Mesothelial cell of epicardium (in vitro differentiated cells): ENCODE data around the gene ST8SIA6. TPM values are rescaled to one million over a fixed set of nuclear protein-coding genes. Genes with fewer than 3 reads are reported as not detected.

ENCODE experiments used
- DNase-seq, 2 experiments: peaks; one replicate each; pipeline ENCODE4 v3.0.0; 2021; ENCODE audit warnings: low spot score in 2 of 2; ENCODE audit not compliant: unreplicated experiment in 2 of 2
- H3K27ac Mint-ChIP-seq: 2 replicates; pipeline ENCODE4 v1.8.0; 2021; ENCODE audit warnings: mixed read lengths
- H3K27me3 Mint-ChIP-seq: 2 replicates; pipeline ENCODE4 v1.8.0; 2021; ENCODE audit warnings: low read depth, mixed read lengths
- H3K36me3 Mint-ChIP-seq: 2 replicates; pipeline ENCODE4 v1.8.0; 2021; ENCODE audit warnings: mixed read lengths
- H3K4me1 Mint-ChIP-seq: 2 replicates; pipeline ENCODE4 v1.8.0; 2021; ENCODE audit warnings: mixed read lengths
- H3K4me3 Mint-ChIP-seq: 2 replicates; pipeline ENCODE4 v1.8.0; 2021; ENCODE audit warnings: mild to moderate bottlenecking, moderate library complexity, mixed read lengths
- H3K9me3 Mint-ChIP-seq: 2 replicates; pipeline ENCODE4 v1.8.0; 2021; ENCODE audit warnings: mixed read lengths
- total RNA-seq: library from RNA; stranded (reverse); gene quantifications from 3 replicates; pipeline ENCODE4 v1.2.1, GENCODE V29; 2021
- TF ChIP-seq, protein P1 (sequence below): fragments of 200-600 bp; sonication (generic); IDR thresholded peaks from one replicate; pipeline ENCODE4 v1.5.0; 2021; ENCODE audit warnings: antibody characterized with exemption; ENCODE audit not compliant: unreplicated experiment

ST8SIA6 gene
- total RNA-seq, 1 donor from 2014 or later, result 1.4 TPM

DNA sequence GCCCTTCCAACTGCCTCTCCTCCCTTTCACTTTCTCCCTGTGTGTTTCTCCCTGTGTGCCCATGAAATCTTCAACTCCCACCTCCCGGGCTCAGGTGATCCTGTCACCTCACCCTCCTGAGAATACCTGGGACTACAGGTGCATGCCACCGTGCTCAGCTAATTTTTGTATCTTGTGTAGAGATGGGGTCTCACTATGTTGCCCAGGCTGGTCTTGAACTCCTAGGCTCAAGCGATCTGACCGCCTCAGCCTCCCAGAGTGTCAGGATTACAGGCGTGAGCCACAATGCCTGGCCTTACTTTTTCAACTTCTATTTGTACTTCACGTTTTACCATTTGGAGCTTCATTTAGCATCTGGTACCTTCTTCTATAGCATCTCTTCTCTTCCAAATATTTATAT lies 24.9 kb downstream of the ST8SIA6 start:
- TF ChIP-seq, protein P1, sequence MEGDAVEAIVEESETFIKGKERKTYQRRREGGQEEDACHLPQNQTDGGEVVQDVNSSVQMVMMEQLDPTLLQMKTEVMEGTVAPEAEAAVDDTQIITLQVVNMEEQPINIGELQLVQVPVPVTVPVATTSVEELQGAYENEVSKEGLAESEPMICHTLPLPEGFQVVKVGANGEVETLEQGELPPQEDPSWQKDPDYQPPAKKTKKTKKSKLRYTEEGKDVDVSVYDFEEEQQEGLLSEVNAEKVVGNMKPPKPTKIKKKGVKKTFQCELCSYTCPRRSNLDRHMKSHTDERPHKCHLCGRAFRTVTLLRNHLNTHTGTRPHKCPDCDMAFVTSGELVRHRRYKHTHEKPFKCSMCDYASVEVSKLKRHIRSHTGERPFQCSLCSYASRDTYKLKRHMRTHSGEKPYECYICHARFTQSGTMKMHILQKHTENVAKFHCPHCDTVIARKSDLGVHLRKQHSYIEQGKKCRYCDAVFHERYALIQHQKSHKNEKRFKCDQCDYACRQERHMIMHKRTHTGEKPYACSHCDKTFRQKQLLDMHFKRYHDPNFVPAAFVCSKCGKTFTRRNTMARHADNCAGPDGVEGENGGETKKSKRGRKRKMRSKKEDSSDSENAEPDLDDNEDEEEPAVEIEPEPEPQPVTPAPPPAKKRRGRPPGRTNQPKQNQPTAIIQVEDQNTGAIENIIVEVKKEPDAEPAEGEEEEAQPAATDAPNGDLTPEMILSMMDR, result no peak
- H3K4me1 Mint-ChIP-seq, result peaks cover 26% of the 10 kb centered on the region
- no peak for DNase-seq

DNA sequence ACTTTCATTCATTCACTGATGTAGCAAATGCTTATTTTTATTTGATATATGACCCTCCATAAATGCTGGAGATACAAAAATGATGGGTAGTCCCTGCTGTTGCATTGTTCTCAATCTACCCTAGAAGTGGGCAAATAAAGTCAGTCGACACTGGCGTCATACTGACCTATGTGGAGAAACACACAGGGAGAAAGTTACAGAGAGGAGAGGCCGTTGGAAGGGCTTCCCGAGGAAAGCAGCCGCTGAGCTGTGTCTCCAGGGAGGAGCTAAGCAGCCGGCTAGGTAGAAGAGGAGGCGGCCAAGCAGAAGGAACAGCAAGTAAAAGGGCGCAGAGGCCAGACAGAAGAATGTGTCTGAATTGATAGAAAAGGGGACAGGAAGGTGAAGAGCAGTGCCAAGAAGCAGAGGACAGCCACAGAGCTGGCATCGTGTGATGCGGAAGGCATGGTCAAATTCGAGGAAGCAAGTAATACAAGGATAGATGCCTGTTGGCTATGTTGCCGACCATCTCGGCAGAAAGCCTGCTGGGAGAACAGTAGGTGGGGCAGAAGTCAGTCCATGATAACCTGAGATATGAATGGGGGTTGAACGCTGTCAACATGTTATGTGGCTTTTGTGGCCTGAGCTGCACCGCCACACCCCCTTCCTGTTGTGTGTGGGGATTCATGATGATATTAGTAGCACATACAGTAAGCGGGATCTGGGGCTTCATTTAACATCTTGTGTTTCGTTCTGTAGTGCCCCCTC lies 25.9 kb downstream of the ST8SIA6 start:
- peaks cover 26% of the 10 kb centered on the region for H3K4me1 Mint-ChIP-seq
- no peaks in the 10 kb centered on the region for H3K9me3 Mint-ChIP-seq
- H3K27ac Mint-ChIP-seq, result no peak overlapping the region
- H3K36me3 Mint-ChIP-seq, result no peaks in the 10 kb centered on the region
- peaks cover 11% of the 10 kb centered on the region for H3K27me3 Mint-ChIP-seq
- no peak for DNase-seq
- no peak overlapping the region for H3K4me3 Mint-ChIP-seq
- TF ChIP-seq, protein P1, result no peak

More for the DNA sequence above, 24.9 kb downstream of the ST8SIA6 start:
- Mint-ChIP-seq H3K27ac (no peak overlapping the region), H3K4me3 (no peak overlapping the region), H3K9me3 (no peaks in the 10 kb centered on the region), H3K27me3 (peaks cover 17% of the 10 kb centered on the region), H3K36me3 (no peaks in the 10 kb centered on the region)

DNA sequence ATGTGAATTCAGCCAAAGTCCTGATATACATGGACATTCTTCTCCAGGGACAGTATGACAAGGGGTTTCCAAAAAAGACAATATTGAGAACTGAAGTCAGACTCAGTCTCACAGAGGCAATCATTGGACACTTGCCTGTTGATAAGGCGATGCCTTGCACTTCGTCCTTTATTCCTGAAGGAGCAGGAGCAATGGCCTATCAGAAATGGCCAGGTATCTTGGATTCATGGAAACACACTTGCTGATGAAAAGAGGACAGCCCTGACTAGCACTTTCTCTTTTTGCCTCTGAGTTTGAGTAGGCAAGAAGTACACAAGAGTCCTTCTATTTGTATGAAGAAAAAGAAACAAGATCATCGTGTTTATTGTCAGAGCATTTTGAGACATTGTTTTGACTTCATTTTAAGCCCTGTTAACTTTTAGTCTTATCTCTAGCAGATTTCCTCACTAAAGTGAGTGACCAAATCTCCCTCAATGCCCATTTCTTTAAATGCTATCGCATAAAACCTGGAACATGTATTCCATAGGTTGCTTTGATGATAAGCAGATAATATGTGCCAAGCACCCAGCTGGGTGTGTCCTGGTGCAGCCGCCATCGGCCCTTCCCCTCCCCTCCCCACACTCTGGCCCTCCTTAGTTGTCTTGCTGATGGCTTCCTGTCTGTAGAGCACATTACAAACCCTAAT lies 26.6 kb downstream of the ST8SIA6 start:
- no peaks in the 10 kb centered on the region for H3K9me3 Mint-ChIP-seq
- peaks cover 26% of the 10 kb centered on the region for H3K4me1 Mint-ChIP-seq
- H3K36me3 Mint-ChIP-seq, result no peaks in the 10 kb centered on the region
- TF ChIP-seq, protein P1, result no peak
- no peak overlapping the region for H3K27ac Mint-ChIP-seq
- no peak for DNase-seq
- H3K27me3 Mint-ChIP-seq, result peaks cover 8% of the 10 kb centered on the region
- H3K4me3 Mint-ChIP-seq, result no peak overlapping the region

DNA sequence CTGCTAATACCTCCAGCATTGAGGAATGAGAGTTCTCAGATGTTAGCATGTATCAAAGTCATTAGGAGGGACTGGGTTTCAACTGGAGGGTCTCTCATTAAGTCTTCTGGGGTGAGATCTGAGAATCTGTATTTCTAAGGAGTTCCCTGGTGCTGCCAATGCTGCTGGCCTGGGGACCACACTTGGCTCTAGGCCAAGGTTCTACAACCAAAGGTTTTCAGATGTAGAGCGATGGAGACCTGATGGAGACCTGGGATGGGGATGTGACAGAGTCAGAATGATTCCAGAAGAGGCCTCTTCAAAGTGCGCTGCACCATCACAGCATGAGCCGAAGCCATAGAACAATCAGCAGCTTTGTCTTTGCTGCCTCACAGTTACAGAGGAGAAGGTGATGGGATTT lies 27.2 kb downstream of the ST8SIA6 start:
- Mint-ChIP-seq H3K36me3 (no peaks in the 10 kb centered on the region), H3K4me1 (peaks cover 31% of the 10 kb centered on the region), H3K27me3 (peaks cover 8% of the 10 kb centered on the region), H3K4me3 (no peak overlapping the region), H3K27ac (no peak overlapping the region), H3K9me3 (no peaks in the 10 kb centered on the region)
- TF ChIP-seq, protein P1, result no peak
- no peak for DNase-seq

DNA sequence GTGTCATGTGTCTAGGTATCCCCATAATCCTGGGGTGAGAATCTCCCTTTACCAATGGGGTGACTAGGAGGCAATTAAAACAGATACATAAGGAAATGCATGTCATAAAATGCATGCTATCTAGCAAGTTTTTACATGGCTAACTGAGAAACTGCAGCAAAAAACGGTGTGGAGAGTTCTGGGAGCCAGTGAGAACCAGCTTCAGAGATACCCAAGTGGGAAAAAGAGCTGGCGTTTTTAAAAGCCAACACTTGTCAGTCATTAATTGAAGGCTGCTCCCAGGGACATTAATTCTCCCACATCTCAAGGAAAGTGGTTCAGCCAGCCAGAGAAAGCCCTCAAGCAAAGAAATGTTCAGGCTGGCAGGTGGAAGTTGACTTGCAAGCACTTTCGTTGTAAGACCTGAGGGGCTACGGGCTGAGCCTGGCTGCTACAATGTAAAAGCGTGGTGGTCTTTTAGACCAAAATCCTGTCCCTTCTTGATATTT lies 28.1 kb downstream of the ST8SIA6 start:
- H3K27ac Mint-ChIP-seq, result no peak overlapping the region
- no peaks in the 10 kb centered on the region for H3K9me3 Mint-ChIP-seq
- H3K36me3 Mint-ChIP-seq, result no peaks in the 10 kb centered on the region
- DNase-seq, result no peak
- peaks cover 35% of the 10 kb centered on the region for H3K4me1 Mint-ChIP-seq
- TF ChIP-seq, protein P1, result no peak
- peaks cover 2% of the 10 kb centered on the region for H3K27me3 Mint-ChIP-seq
- H3K4me3 Mint-ChIP-seq, result no peak overlapping the region
